22Rv1 (cell line): ENCODE data around the gene EPHA5.

Source experiments
- H3K27ac ChIP-seq: fragments of 450-650 bp; 2 replicates; pipeline ENCODE4 v1.5.1; 2017
- CTCF ChIP-seq: fragments of 450-650 bp; IDR thresholded peaks from 2 replicates; pipeline ENCODE4 v1.5.1; 2017; ENCODE audit warnings: mild to moderate bottlenecking
- ZFX ChIP-seq: fragments of 450-650 bp; IDR thresholded peaks from 2 replicates; pipeline ENCODE4 v1.6.1; 2017; ENCODE audit warnings: antibody characterized with exemption, borderline replicate concordance

EPHA5 gene

DNA sequence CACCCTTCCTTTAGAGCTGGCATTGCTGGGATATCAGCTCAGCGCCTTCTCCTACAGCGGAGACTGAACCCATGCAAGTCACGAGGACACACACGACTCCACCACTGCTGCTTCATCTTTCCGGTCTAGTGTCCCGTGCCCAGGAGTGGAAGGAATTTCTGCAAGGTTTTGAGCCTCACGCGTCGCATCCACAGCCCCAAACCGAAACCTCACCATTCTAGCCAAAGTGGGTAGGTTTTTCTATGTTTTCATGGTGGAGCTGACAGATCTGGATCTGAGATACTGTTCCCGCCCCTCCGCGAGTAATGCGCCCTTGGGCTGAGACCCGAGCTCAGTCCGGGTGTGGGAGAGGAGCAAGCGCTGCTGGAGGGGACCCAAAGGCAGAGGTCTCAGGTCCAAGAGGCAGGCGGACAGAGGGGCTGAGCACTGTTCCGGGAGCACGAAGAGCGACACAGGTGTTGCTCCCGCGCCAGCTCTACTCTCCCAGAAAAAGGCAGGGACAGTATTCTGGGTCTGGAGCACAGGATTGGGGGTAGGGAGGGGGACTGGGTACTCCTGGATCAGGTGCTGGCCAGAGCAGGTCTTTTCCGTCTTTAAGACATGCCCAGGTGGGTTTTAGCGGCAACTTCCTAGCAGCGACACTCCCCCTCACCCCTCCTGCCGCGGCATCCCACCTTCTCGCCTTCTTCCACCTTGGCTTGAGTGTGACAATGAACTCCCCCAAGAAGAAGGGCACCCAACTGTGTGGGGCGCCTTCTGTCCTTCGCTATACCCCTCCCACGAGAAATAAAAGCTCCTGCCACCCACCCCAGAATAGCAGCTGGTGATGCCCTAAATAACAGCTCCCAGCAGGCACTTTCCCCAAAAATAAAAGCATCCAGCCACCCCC, 1.8 kb downstream of the EPHA5 start:
- TF ChIP-seq ZFX (no peak), CTCF (no peak)
- H3K27ac ChIP-seq, result no peak overlapping the region

- TF ChIP-seq CTCF (no peak), ZFX (no peak)
- no peak overlapping the region for H3K27ac ChIP-seq
Observed at GRCh38 chr4:65667506-65668041, 2.7 kb downstream of the EPHA5 start.

GRCh38 chr4:65665771-65666523, 4.3 kb downstream of the EPHA5 start:
- no peak for TF ChIP-seq ZFX
- TF ChIP-seq CTCF, result no peak
- no peak overlapping the region for H3K27ac ChIP-seq

DNA sequence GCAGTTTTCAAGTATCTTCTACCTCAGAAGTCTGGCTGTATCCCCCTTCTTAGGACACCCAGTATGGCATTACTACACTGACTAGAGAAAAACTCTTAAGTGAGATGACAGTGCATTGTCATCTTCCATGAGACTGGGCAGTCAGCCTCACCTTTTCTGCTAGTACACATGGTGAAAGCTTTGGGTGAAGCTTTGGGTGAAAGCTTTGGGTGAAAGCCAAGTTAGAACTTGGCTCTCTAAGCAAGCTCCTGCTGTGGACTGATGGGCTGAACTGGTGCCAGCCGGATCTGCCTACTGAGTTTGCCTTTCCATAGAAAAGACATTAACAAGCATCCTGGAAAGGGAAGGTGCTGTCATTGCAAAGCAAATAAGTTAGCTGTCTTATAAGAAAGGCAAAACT, 8.8 kb downstream of the EPHA5 start:
- no peak for TF ChIP-seq CTCF
- no peak for TF ChIP-seq ZFX
- peak overlapping the region; percentile 16; the same call in 1 of the 2 replicates for H3K27ac ChIP-seq

DNA sequence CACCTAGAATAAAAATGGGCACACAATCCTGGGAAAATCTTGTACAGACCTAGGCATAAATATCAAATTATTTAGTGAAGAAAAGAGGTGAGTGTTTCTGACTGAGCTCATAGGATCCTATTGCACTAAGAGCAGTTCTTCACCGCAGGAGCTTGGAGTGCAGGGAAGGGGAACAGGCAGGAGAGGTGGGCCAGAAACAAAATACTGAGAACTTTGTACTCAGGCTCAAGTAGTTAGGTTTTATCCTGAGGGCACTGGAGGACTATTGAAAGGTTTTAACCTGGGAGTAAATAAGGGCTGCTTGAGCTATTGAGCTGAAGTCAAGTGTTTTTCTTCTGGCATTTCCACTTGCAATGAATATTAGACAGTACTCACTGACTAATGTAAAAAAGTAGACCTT, 12.2 kb downstream of the EPHA5 start:
- no peak for TF ChIP-seq ZFX

DNA sequence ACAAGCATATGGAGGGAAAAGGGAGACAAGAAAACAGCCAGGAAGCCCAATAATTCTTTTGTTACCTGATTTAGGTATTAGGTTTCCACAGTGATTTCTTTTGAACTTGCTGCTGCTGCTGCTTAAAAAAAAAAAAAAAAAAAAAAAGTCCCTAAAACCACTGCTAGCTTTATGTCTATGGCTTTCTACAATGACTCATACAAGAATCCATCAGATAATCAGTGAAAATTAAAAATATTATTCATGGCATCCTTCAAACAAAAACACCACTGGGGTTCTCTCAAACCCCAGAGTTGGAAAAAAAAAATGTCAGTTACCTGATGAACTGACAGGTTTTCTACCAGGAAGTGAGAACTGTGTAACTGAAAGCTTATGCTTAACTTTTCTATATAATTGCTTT, 14.3 kb downstream of the EPHA5 start:
- TF ChIP-seq CTCF, result no peak
- TF ChIP-seq ZFX, result no peak
- H3K27ac ChIP-seq, result no peak overlapping the region

More for the DNA sequence above, 12.2 kb downstream of the EPHA5 start:
- no peak overlapping the region for H3K27ac ChIP-seq

DNA sequence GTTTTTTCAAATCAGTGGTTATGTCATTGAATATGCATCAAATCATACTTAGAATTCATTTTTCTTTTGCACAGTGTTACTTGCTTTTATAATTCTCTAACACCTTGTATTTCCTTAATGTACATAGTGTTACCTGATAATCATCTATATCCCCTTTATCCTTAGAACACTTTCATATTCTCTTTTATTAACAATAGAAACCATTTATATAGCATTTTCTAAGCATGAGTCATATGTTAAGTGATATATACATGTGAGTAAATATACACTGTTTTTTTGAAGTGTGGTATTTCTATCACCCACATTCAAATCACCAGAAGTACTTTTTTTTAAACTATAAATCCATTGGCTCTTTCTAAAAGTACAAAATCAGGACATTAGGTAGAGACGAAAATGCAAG, 15.3 kb downstream of the EPHA5 start:
- TF ChIP-seq ZFX, result no peak
- TF ChIP-seq CTCF, result no peak
- H3K27ac ChIP-seq, result no peak overlapping the region
